Measurements from ENCODE around the gene GOLGA6L24. TPM values are rescaled to one million over a fixed set of nuclear protein-coding genes. Genes with fewer than 3 reads are reported as not detected.
"Not testable (repeated sequence)": the region's sequence is repeated elsewhere in the genome, so short reads cannot be mapped to it uniquely, and the experiment has no call there.

Gene GOLGA6L24
- not detected for total RNA-seq
- not detected for polyA plus RNA-seq (2013, experiment 1 of 2)
- not detected for polyA plus RNA-seq (2013, experiment 2 of 2)
- long read RNA-seq, experiment 1: 0 reads
- long read RNA-seq, experiment 2: 0 reads
- long read RNA-seq, experiment 3: 0 reads
- long read RNA-seq, experiment 4: 0 reads

GRCh38 chr15:28357984-28358383 is at the start of gene GOLGA6L24:
GOLGA6L24 (minus strand) TSS chr15:28358084; CDS start chr15:28358023, 61 bp downstream.
- not testable (repeated sequence) for H3K27me3 Mint-ChIP-seq (ENCODE audit: insufficient read depth); H3K27ac Mint-ChIP-seq; H3K9me3 Mint-ChIP-seq; H3K9ac ChIP-seq (ENCODE audit: extremely low read depth, low read length, poor library complexity, severe bottlenecking); H3K4me1 ChIP-seq (ENCODE audit: control insufficient read depth, insufficient read depth, low read length); H3K9me3 ChIP-seq (ENCODE audit: control insufficient read depth, low read length); H3K27ac ChIP-seq (ENCODE audit: low read depth, low read length); H3K4me3 Mint-ChIP-seq; H3K36me3 ChIP-seq (ENCODE audit: control insufficient read depth, insufficient read depth, low read length); H3K4me3 ChIP-seq (ENCODE audit: low read length); H3K27me3 ChIP-seq (ENCODE audit: control insufficient read depth, insufficient read depth, low read length, poor library complexity, severe bottlenecking); DNase-seq; H3K36me3 Mint-ChIP-seq (ENCODE audit: low read depth); H3K4me1 Mint-ChIP-seq
- no CpG with 5 or more reads among the region's 7 CpGs for WGBS, 2 experiments (ENCODE audit: insufficient coverage in 1 of 2, insufficient read length in 1 of 2)

GRCh38 chr15:28402774-28403435 is 45.0 kb upstream of the GOLGA6L24 start:
- H3K36me3 ChIP-seq (ENCODE audit: control insufficient read depth, insufficient read depth, low read length); H3K36me3 Mint-ChIP-seq (ENCODE audit: low read depth); H3K4me3 ChIP-seq (ENCODE audit: low read length); H3K27me3 Mint-ChIP-seq (ENCODE audit: insufficient read depth); H3K9me3 ChIP-seq (ENCODE audit: control insufficient read depth, low read length); H3K4me1 ChIP-seq (ENCODE audit: control insufficient read depth, insufficient read depth, low read length); H3K4me3 Mint-ChIP-seq; H3K27me3 ChIP-seq (ENCODE audit: control insufficient read depth, insufficient read depth, low read length, poor library complexity, severe bottlenecking); H3K4me1 Mint-ChIP-seq; H3K9me3 Mint-ChIP-seq; H3K27ac ChIP-seq (ENCODE audit: low read depth, low read length); H3K27ac Mint-ChIP-seq; H3K9ac ChIP-seq (ENCODE audit: extremely low read depth, low read length, poor library complexity, severe bottlenecking); DNase-seq: not testable (repeated sequence)
- WGBS, 2 experiments (ENCODE audit: insufficient coverage in 1 of 2, insufficient read length in 1 of 2): no CpG with 5 or more reads among the region's 64 CpGs

GRCh38 chr15:28396022-28396421 is 38.1 kb upstream of the GOLGA6L24 start:
- DNase-seq; H3K27me3 ChIP-seq (ENCODE audit: control insufficient read depth, insufficient read depth, low read length, poor library complexity, severe bottlenecking); H3K9me3 Mint-ChIP-seq; H3K4me1 ChIP-seq (ENCODE audit: control insufficient read depth, insufficient read depth, low read length); H3K27ac Mint-ChIP-seq; H3K27ac ChIP-seq (ENCODE audit: low read depth, low read length); H3K9ac ChIP-seq (ENCODE audit: extremely low read depth, low read length, poor library complexity, severe bottlenecking); H3K36me3 ChIP-seq (ENCODE audit: control insufficient read depth, insufficient read depth, low read length); H3K36me3 Mint-ChIP-seq (ENCODE audit: low read depth); H3K4me3 ChIP-seq (ENCODE audit: low read length); H3K27me3 Mint-ChIP-seq (ENCODE audit: insufficient read depth); H3K4me3 Mint-ChIP-seq; H3K4me1 Mint-ChIP-seq; H3K9me3 ChIP-seq (ENCODE audit: control insufficient read depth, low read length): not testable (repeated sequence)
- WGBS, 2 experiments (ENCODE audit: insufficient coverage in 1 of 2, insufficient read length in 1 of 2): no CpG with 5 or more reads among the region's 11 CpGs

- H3K27ac ChIP-seq (ENCODE audit: low read depth, low read length); H3K36me3 Mint-ChIP-seq (ENCODE audit: low read depth); H3K9me3 Mint-ChIP-seq; H3K36me3 ChIP-seq (ENCODE audit: control insufficient read depth, insufficient read depth, low read length); DNase-seq; H3K4me1 Mint-ChIP-seq; H3K4me1 ChIP-seq (ENCODE audit: control insufficient read depth, insufficient read depth, low read length); H3K9ac ChIP-seq (ENCODE audit: extremely low read depth, low read length, poor library complexity, severe bottlenecking); H3K27ac Mint-ChIP-seq; H3K4me3 ChIP-seq (ENCODE audit: low read length); H3K4me3 Mint-ChIP-seq; H3K9me3 ChIP-seq (ENCODE audit: control insufficient read depth, low read length); H3K27me3 ChIP-seq (ENCODE audit: control insufficient read depth, insufficient read depth, low read length, poor library complexity, severe bottlenecking); H3K27me3 Mint-ChIP-seq (ENCODE audit: insufficient read depth): not testable (repeated sequence)
- no CpG with 5 or more reads among the region's 3 CpGs for WGBS, 2 experiments (ENCODE audit: insufficient coverage in 1 of 2, insufficient read length in 1 of 2)
Observed at GRCh38 chr15:28380053-28380452, 22.2 kb upstream of the GOLGA6L24 start.

- not testable (repeated sequence) for H3K27ac Mint-ChIP-seq
Observed at GRCh38 chr15:28378364-28378763, 20.5 kb upstream of the GOLGA6L24 start, which contains the start of gene GOLGA8F. GOLGA8F (plus strand) TSS chr15:28378664; CDS start chr15:28378762, 98 bp downstream.

GRCh38 chr15:28365502-28365901 is 7.6 kb upstream of the GOLGA6L24 start:
- H3K4me1 ChIP-seq (ENCODE audit: control insufficient read depth, insufficient read depth, low read length); H3K27me3 ChIP-seq (ENCODE audit: control insufficient read depth, insufficient read depth, low read length, poor library complexity, severe bottlenecking); H3K9me3 ChIP-seq (ENCODE audit: control insufficient read depth, low read length); DNase-seq; H3K9ac ChIP-seq (ENCODE audit: extremely low read depth, low read length, poor library complexity, severe bottlenecking); H3K27ac Mint-ChIP-seq; H3K36me3 ChIP-seq (ENCODE audit: control insufficient read depth, insufficient read depth, low read length); H3K27me3 Mint-ChIP-seq (ENCODE audit: insufficient read depth); H3K9me3 Mint-ChIP-seq; H3K4me3 Mint-ChIP-seq; H3K4me1 Mint-ChIP-seq; H3K36me3 Mint-ChIP-seq (ENCODE audit: low read depth); H3K27ac ChIP-seq (ENCODE audit: low read depth, low read length); H3K4me3 ChIP-seq (ENCODE audit: low read length): not testable (repeated sequence)
- no CpG with 5 or more reads among the region's 17 CpGs for WGBS, 2 experiments (ENCODE audit: insufficient coverage in 1 of 2, insufficient read length in 1 of 2)

More at GRCh38 chr15:28378364-28378763, 20.5 kb upstream of the GOLGA6L24 start, which contains the start of gene GOLGA8F:
- WGBS, 2 experiments (ENCODE audit: insufficient coverage in 1 of 2, insufficient read length in 1 of 2): no CpG with 5 or more reads among the region's 8 CpGs
- not testable (repeated sequence) for H3K27me3 Mint-ChIP-seq (ENCODE audit: insufficient read depth); H3K9ac ChIP-seq (ENCODE audit: extremely low read depth, low read length, poor library complexity, severe bottlenecking); H3K9me3 Mint-ChIP-seq; H3K36me3 Mint-ChIP-seq (ENCODE audit: low read depth); H3K36me3 ChIP-seq (ENCODE audit: control insufficient read depth, insufficient read depth, low read length); H3K4me3 ChIP-seq (ENCODE audit: low read length); H3K27ac ChIP-seq (ENCODE audit: low read depth, low read length); H3K27me3 ChIP-seq (ENCODE audit: control insufficient read depth, insufficient read depth, low read length, poor library complexity, severe bottlenecking); H3K9me3 ChIP-seq (ENCODE audit: control insufficient read depth, low read length); H3K4me3 Mint-ChIP-seq; DNase-seq; H3K4me1 Mint-ChIP-seq; H3K4me1 ChIP-seq (ENCODE audit: control insufficient read depth, insufficient read depth, low read length)

GRCh38 chr15:28322129-28322588 is 35.7 kb downstream of the GOLGA6L24 start, which contains the start of gene HERC2:
HERC2 (minus strand) TSS chr15:28322179; CDS start chr15:28321433, 746 bp downstream.
- H3K4me1 Mint-ChIP-seq; DNase-seq; H3K9me3 ChIP-seq (ENCODE audit: control insufficient read depth, low read length); H3K27me3 ChIP-seq (ENCODE audit: control insufficient read depth, insufficient read depth, low read length, poor library complexity, severe bottlenecking); H3K4me1 ChIP-seq (ENCODE audit: control insufficient read depth, insufficient read depth, low read length); H3K27me3 Mint-ChIP-seq (ENCODE audit: insufficient read depth); H3K9me3 Mint-ChIP-seq; H3K27ac ChIP-seq (ENCODE audit: low read depth, low read length): not testable (repeated sequence)
- Histone ChIP-seq H3K4me3 (ENCODE audit: low read length) (peak within 1 kb of the TSS; percentile 73), H3K36me3 (ENCODE audit: control insufficient read depth, insufficient read depth, low read length) (peaks cover 12% of the 10 kb centered on the region), H3K9ac (ENCODE audit: extremely low read depth, low read length, poor library complexity, severe bottlenecking) (peak within 1 kb of the TSS; percentile 15)
- Mint-ChIP-seq H3K36me3 (ENCODE audit: low read depth) (peaks cover 16% of the 10 kb centered on the region), H3K4me3 (peak within 1 kb of the TSS; percentile 87), H3K27ac (peak within 1 kb of the TSS; percentile 96)
- WGBS, 2 experiments (ENCODE audit: insufficient coverage in 1 of 2, insufficient read length in 1 of 2): no CpG with 5 or more reads among the region's 52 CpGs
